ENCODE data around the gene MZT2B. TPM values are rescaled to one million over a fixed set of nuclear protein-coding genes. Genes with fewer than 3 reads are reported as not detected.
"Not testable (repeated sequence)": the region's sequence is repeated elsewhere in the genome, so short reads cannot be mapped to it uniquely, and the experiment has no call there.

Gene MZT2B, protein sequence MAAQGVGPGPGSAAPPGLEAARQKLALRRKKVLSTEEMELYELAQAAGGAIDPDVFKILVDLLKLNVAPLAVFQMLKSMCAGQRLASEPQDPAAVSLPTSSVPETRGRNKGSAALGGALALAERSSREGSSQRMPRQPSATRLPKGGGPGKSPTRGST
- 100 to 1,000 TPM; 408 to 431 TPM for total RNA-seq

DNA sequence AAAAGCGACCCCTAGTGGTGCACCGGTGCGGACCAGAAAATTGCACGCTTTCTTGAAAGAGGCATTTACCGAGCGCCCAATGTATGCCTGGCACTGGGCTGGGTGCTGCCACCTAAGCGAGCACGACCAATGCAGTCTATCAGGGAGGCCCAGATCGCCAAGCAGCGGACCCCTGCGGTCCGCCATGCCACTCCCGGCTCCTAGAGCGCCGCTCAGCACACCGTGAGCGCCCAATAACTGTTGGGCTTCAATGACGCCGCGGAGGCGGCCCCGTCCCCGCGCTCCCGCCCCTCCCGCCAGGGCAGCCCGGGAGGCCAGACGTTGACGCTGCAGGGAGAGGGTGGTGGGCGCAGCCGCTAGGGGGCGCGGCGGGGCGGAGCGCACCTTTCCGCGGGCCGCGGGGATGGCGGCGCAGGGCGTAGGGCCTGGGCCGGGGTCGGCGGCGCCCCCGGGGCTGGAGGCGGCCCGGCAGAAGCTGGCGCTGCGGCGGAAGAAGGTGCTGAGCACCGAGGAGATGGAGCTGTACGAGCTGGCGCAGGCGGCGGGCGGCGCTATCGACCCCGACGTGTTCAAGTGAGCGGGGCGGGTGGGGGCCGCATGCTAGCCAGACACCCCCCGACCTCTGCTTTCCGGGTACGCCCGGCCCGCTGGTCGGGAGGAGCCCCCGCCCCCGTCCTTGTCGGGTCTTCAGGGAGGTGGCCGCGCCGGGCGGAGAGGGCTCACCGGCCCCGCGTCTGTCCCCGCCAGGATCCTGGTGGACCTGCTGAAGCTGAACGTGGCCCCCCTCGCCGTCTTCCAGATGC lies at the start of gene MZT2B:
Gene MZT2B (plus strand): TSS at position 383 of the 803 bp plus-strand sequence. CDS start 21 bp downstream, at position 404.
- H3K4me1 Mint-ChIP-seq (ENCODE audit: low read depth): peaks cover 30% of the 10 kb centered on the region
- peak within 1 kb of the TSS; percentile 91 for H3K4me3 Mint-ChIP-seq
- H3K27me3 Mint-ChIP-seq (ENCODE audit: low read depth); H3K9me3 Mint-ChIP-seq: not testable (repeated sequence)
- DNase-seq: peak; percentile 91
- H3K36me3 Mint-ChIP-seq (ENCODE audit: low read depth): peaks cover 11% of the 10 kb centered on the region
- peak within 1 kb of the TSS; percentile 94 for H3K27ac Mint-ChIP-seq
- intact Hi-C loops (cut with micrococcal nuclease): loop anchor here (1.0 to 2.0 kb wide), 6 partner anchors 37 to 1311 kb away; partner anchors contain the start of genes CCDC74B, IMP4 and MZT2A
- CTCF ChIA-PET: interaction anchor here (1.6 to 2.3 kb wide), 2 partner anchors 161 to 196 kb away, joined by 3 to 7 read pairs; partner anchors contain the start of gene IMP4

DNA sequence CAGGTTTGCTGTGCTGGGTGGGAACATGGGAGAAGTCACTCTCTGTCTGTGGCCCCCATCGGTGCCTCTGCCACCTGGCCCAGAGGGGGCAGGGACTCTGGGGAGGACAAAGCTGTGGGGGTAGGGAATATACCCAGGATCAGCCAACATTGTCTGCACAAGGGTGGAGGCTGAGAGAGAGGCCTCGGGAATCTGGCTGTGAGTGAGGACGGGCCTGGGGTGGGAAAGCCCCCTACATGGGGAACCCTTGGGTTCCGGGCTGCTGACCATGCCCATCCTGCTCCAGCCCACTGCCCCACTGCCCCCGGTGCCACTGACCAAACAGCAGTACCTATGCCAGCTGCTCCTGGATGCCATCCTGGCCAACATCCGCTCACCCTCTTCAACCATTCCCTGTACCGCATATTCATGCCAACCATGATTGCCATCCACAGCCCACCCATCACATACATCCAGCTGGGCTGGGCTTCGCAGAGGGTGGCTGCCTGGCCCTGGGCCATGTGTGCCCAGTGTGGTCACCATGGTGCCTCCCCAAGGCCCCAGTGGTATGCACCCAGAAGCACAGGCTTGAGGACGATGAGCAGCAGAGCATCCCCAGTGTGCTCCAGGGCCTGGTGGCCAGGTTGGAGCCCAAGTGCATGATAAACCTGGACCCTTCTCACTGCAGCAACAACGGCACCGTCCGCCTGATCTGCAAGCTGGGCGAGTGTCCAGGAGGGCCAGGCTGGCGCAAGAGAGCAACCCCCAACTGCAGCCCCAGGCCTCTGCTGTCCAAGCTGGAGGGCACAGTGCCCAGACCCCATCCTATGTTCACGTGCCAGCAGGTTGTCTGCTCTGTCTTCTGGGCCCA lies 46.1 kb upstream of the MZT2B start:
- CTCF ChIA-PET: no interaction called here
- Mint-ChIP-seq H3K27me3 (ENCODE audit: low read depth) (no peaks in the 10 kb centered on the region), H3K36me3 (ENCODE audit: low read depth) (no peaks in the 10 kb centered on the region), H3K4me1 (ENCODE audit: low read depth) (peaks cover 2% of the 10 kb centered on the region), H3K4me3 (no peak overlapping the region), H3K9me3 (no peaks in the 10 kb centered on the region), H3K27ac (no peak overlapping the region)
- intact Hi-C loops (cut with micrococcal nuclease): no loop called here
- no peak for DNase-seq

DNA sequence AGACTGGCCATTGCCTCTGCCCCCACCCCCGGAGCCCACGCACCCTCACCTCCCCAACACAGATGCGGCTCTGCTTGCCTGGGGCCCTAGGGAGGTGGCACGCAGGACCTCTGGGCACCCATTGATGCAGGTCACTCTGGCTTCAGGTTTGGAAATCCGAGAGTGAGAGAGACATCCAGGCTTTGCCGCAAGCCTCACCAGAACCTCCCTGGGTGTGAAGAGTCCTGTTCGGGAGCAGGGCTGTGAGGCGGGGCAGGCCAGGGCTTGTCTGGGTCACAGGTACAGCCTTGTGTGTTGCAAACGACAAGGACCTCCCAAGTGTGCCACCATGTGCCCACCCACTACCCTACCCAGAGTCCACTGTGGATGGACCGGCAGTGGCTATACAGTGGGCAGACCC lies 45.5 kb upstream of the MZT2B start:
- H3K9me3 Mint-ChIP-seq; H3K27me3 Mint-ChIP-seq (ENCODE audit: low read depth); H3K4me3 Mint-ChIP-seq; intact Hi-C loops (cut with micrococcal nuclease); H3K36me3 Mint-ChIP-seq (ENCODE audit: low read depth); H3K4me1 Mint-ChIP-seq (ENCODE audit: low read depth); H3K27ac Mint-ChIP-seq; DNase-seq; CTCF ChIA-PET: not testable (repeated sequence)

DNA sequence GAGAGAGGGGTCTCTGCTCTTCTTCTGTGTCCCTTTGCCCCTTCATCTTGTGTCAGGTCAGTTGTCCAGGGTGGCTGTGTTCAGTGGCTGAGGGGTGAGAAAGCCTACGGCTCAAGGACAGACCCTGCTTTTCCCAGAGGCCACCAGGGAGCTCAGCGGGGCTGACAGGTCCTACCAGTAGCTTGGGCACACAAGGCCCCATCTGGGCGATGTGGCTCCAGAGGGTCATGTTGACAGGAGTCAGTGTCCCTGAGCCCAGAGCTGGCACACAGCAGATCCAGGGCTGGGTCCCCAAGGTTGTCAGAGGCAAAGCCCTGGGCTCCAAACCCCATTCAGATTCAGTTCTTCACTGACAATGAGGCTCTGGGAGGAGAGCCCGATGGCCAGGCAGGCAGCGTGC lies 44.9 kb upstream of the MZT2B start:
- H3K4me1 Mint-ChIP-seq (ENCODE audit: low read depth); DNase-seq; H3K27ac Mint-ChIP-seq; H3K4me3 Mint-ChIP-seq; H3K9me3 Mint-ChIP-seq; H3K36me3 Mint-ChIP-seq (ENCODE audit: low read depth); intact Hi-C loops (cut with micrococcal nuclease); CTCF ChIA-PET; H3K27me3 Mint-ChIP-seq (ENCODE audit: low read depth): not testable (repeated sequence)

DNA sequence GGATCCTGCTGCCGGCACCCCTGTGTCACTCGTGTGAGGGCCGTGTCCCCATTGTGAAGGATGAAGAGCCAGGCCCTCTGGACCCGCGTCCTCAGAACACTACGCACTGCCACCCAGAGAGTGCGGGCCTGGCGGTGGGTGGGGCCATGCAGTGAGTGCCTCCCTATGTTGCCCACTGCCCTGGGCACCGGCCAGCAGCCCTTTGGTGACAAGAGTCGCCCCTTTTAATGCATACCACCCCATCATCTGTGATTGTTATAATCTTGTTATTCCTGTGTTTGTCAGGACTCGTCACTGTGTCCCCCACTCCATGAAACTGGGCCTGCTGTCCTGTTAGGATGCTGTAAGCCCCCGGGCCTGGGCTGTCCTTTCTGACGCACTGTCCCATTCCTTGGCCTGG lies 43.7 kb upstream of the MZT2B start:
- H3K4me1 Mint-ChIP-seq (ENCODE audit: low read depth); H3K4me3 Mint-ChIP-seq; H3K27me3 Mint-ChIP-seq (ENCODE audit: low read depth); H3K9me3 Mint-ChIP-seq; CTCF ChIA-PET; DNase-seq; intact Hi-C loops (cut with micrococcal nuclease); H3K36me3 Mint-ChIP-seq (ENCODE audit: low read depth); H3K27ac Mint-ChIP-seq: not testable (repeated sequence)

DNA sequence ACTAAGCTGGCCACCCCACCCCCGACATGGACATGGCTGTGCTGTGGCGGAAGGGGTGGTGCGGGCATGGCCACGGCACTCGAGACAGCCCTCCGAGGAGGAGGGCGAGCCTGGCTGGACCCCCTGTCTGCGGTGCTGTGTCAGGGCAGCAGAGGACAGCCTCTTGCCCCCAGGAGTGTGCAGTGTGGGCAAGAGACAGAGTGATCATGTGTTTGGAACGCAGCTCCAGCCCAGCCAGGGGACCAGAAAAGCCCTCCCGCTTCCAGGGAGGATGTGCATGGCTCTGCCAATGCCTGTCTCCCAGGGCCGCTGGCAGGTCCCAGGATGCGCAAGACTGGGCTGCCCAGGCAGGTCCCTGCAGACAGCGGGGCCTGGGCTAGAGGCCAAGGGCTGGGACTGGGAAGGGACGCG lies 43.2 kb upstream of the MZT2B start:
- H3K36me3 Mint-ChIP-seq (ENCODE audit: low read depth); H3K4me1 Mint-ChIP-seq (ENCODE audit: low read depth); intact Hi-C loops (cut with micrococcal nuclease); H3K27me3 Mint-ChIP-seq (ENCODE audit: low read depth); H3K4me3 Mint-ChIP-seq; CTCF ChIA-PET; DNase-seq; H3K27ac Mint-ChIP-seq; H3K9me3 Mint-ChIP-seq: not testable (repeated sequence)

DNA sequence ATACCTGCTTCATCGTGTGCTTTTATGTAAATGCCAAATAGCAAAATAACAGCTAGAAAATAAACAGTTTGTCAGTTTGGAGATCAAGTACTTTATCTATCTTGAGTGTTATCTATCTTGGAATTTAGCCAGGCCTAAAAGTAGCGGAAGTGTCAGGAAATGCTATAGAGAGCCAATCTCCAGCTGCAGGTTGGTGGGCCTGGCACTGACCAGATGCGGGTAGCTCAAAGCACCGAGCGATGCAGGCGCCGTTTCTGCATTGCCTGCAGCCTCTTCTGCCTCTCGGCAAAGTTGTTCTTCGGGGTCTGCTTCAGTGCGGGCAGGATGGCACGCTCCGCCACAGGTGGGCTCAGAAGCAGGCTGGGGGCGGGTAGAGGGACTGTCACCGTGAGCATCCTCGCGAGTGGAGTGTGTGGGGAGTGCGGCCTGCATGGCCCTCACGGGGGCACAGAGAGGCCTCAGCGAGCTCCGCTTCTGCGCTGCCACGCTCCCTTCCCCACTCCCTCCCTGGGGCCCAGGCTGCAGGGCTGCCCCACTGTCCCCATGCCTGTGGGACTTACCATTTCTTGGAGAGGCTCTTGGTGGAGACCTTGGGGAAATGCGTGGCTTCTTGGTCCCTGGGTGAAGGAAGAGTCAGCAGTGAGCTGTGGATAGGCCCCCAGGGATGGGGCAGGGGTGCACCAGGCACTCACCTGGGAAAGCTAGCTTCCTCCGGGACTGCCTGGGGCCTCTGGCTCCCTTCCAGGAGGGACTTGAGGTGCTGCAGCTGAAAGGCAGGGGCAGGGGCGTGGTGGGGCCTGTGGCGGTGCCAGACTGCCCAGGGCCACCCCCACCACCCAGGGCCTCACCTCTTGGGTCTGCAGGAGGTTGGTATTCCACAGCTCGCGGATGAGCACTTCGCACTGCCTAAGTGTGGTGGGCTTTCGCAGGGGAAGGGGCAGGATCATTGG lies 42.5 kb upstream of the MZT2B start:
- H3K4me1 Mint-ChIP-seq (ENCODE audit: low read depth); H3K36me3 Mint-ChIP-seq (ENCODE audit: low read depth); CTCF ChIA-PET; intact Hi-C loops (cut with micrococcal nuclease); H3K27ac Mint-ChIP-seq; DNase-seq; H3K27me3 Mint-ChIP-seq (ENCODE audit: low read depth); H3K9me3 Mint-ChIP-seq; H3K4me3 Mint-ChIP-seq: not testable (repeated sequence)

DNA sequence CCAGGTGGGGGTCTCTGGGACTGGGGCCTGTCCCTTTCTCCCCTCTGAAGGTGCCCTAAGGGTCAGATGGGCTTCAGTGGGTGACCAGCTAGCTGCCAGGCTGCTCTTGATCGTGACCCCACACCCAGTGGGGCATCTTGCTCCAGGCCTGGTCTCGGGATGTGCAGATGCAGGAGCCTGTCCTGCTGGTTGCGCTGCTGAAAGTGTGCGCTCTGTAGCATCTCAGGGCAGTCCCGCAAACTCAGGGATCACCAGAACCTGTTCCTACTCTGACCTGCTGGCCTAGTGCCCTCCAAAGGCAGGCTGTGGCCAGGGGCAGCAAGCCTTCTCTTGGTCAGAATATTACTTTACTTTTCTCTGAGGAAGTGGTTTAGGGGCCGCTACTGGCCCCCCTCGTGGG lies 41.5 kb upstream of the MZT2B start:
- H3K36me3 Mint-ChIP-seq (ENCODE audit: low read depth); CTCF ChIA-PET; intact Hi-C loops (cut with micrococcal nuclease); H3K4me3 Mint-ChIP-seq; H3K4me1 Mint-ChIP-seq (ENCODE audit: low read depth); H3K27ac Mint-ChIP-seq; DNase-seq; H3K27me3 Mint-ChIP-seq (ENCODE audit: low read depth); H3K9me3 Mint-ChIP-seq: not testable (repeated sequence)

DNA sequence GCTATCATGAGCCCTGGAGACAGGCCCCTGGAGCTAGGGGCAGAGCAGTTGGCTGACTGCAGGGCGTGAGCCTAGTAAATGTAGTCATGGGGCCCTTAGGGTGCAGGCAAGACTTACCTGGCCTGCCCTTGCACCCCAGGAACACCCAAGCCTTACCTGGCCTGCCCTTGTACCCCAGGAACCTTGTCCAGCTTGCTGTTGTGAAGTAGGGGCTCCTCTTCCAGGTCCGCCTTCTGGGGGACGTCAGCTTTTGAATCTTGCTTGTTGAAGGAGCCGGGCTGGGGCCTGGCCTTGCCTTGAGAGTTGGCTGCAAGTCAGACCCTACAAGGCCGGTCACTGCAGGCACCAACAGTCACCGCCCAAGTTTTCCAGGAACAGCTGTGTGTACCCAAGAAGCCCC lies 41.1 kb upstream of the MZT2B start:
- H3K4me3 Mint-ChIP-seq; intact Hi-C loops (cut with micrococcal nuclease); H3K27me3 Mint-ChIP-seq (ENCODE audit: low read depth); H3K9me3 Mint-ChIP-seq; H3K36me3 Mint-ChIP-seq (ENCODE audit: low read depth); H3K4me1 Mint-ChIP-seq (ENCODE audit: low read depth); CTCF ChIA-PET; H3K27ac Mint-ChIP-seq; DNase-seq: not testable (repeated sequence)

DNA sequence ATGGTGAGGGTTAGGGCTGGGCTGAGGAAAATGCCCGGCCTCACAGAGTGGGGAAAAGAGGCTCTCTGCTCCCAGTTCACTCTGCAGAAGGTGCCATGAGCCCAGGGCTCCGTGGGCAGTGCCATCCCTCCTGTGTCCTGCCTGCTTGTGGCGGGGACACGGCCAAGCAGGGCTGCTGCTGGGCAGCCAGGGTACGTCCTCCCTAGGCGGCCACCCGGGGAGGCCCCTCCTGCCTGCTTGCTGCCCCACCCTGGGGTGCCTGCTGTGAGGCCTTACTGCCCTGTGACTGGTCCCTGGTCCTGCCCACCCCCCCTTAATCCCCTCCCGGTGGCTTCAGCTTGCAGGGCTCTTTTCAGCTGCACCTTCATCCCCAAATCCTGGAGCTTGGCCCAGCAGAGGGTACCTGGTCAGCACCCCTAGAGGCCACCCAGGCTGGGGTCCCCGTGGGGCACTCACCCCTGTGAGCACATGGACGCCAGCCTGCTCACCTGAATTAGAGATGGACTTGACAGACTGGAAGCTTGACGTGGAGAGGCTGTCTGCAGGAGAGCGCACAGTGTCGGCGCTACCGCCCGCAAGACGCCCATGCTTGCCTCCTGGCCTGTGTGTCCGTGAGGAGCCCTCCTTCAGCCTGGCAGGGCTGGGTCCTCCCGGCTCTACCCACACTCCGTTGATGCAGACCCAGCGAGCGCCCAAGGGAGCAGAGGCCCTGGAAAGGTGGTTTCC lies 40.3 kb upstream of the MZT2B start:
- DNase-seq; H3K4me3 Mint-ChIP-seq; H3K9me3 Mint-ChIP-seq; H3K36me3 Mint-ChIP-seq (ENCODE audit: low read depth); intact Hi-C loops (cut with micrococcal nuclease); CTCF ChIA-PET; H3K4me1 Mint-ChIP-seq (ENCODE audit: low read depth); H3K27ac Mint-ChIP-seq: not testable (repeated sequence)
- H3K27me3 Mint-ChIP-seq (ENCODE audit: low read depth): peaks cover 12% of the 10 kb centered on the region

DNA sequence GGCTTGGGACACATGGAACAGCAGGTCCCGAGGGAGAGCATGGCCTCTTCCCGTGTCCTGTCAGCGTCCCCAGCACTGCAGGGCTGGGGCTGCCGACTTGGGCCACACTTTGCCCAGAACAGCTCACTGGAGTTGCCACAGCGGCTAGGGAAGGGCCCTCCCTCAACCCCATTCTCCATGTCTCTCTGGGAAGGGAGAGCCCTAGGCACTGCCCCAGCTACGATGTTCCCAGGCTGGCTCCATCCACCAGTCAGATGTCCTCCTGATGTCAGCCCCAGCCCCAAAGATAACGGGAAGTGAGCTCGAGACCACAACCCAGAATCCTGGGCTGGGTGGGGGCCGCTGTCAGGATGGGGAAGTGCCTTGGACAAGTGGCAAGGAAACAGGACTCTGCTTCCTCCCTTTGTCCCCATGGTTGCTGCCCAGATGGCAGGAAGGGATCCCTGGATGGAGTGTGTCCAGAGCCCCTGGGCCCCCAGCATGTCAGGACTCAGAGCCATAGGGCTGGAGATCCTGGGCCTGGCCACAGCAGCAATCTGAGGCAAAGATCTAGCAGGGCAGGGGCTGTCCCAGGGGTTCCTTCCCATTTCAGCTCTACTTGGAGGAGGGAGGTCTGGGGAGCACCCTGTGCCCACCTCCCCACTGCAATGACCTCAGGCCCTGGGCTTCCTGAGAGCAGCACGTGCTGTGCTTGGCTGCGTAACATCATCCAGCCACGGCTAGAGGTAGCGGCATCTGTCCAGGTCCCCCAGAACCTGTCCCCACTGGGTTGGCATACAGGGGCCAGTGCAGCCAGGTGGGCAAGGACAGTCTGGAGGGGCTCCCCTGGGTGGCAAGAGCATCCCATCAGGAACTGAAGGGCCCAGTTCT lies 39.4 kb upstream of the MZT2B start:
- peaks cover 12% of the 10 kb centered on the region for H3K27me3 Mint-ChIP-seq (ENCODE audit: low read depth)
- H3K4me1 Mint-ChIP-seq (ENCODE audit: low read depth); CTCF ChIA-PET: not testable (repeated sequence)

More for the DNA sequence above, 39.4 kb upstream of the MZT2B start:
- H3K27ac Mint-ChIP-seq; H3K36me3 Mint-ChIP-seq (ENCODE audit: low read depth); H3K9me3 Mint-ChIP-seq; H3K4me3 Mint-ChIP-seq; intact Hi-C loops (cut with micrococcal nuclease); DNase-seq: not testable (repeated sequence)

All from activated naive CD4-positive, alpha-beta T cell treated with anti-CD3 and anti-CD28 coated beads for 36 hours (primary cell).